A673 (cell line): ENCODE data around the gene ITGA11.

Experiments used
- EZH2 ChIP-seq: fragments of 200-600 bp; sonication (generic); IDR thresholded peaks from 2 replicates; pipeline ENCODE4 v1.6.1; 2017; ENCODE audit warnings: borderline replicate concordance, low read depth, mild to moderate bottlenecking, mixed read lengths, antibody characterized with exemption, low read length; ENCODE audit not compliant: poor library complexity, severe bottlenecking
- TF ChIP-seq, protein P1 (sequence below): fragments of 300-800, 200-600 bp; sonication (generic); conservative IDR thresholded peaks from 2 replicates; pipeline ENCODE4 v1.5.1; 2017; ENCODE audit warnings: low read depth, mild to moderate bottlenecking, antibody characterized with exemption, low read length, moderate library complexity, mixed read lengths

DNA sequence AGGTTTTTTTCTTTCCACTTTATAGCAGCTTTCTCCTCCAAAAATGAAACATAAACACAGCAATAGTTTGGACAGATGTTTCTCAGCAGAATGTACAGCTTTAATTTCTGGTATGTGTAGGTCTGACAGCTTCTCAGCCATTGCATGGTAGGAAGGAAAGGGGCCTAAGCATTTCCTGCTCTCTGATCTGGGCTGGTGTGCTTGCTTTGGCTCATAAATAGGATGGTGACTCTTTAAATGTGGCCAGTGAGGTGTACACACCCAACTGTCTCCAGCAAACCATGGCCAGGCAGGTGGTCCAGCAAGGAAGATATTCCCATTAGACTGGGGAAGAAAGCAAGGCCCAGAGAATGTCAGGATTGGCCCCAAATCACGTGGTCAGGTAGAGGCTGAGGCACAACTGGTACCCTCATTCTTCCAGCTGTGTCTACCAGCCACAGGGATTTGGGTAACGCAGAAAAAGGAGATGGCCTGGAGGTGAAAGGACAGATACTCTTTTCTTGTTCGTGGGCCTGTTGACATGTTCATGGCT, 52.1 kb downstream of the ITGA11 start:
- TF ChIP-seq, protein P1, sequence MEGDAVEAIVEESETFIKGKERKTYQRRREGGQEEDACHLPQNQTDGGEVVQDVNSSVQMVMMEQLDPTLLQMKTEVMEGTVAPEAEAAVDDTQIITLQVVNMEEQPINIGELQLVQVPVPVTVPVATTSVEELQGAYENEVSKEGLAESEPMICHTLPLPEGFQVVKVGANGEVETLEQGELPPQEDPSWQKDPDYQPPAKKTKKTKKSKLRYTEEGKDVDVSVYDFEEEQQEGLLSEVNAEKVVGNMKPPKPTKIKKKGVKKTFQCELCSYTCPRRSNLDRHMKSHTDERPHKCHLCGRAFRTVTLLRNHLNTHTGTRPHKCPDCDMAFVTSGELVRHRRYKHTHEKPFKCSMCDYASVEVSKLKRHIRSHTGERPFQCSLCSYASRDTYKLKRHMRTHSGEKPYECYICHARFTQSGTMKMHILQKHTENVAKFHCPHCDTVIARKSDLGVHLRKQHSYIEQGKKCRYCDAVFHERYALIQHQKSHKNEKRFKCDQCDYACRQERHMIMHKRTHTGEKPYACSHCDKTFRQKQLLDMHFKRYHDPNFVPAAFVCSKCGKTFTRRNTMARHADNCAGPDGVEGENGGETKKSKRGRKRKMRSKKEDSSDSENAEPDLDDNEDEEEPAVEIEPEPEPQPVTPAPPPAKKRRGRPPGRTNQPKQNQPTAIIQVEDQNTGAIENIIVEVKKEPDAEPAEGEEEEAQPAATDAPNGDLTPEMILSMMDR, result no peak
- no peak for TF ChIP-seq EZH2
